HepG2 (cell line): ENCODE data around the gene AKR1A1. TPM values are rescaled to one million over a fixed set of nuclear protein-coding genes. Genes with fewer than 3 reads are reported as not detected.

Experiments used
- ISX ChIP-seq: sonication (generic); formaldehyde crosslinking; conservative IDR thresholded peaks from 2 replicates; pipeline ENCODE4 v1.5.0; 2020; ENCODE audit warnings: missing genetic modification reagents
- JDP2 ChIP-seq: sonication (generic); formaldehyde crosslinking; IDR thresholded peaks from 2 replicates; pipeline ENCODE4 v1.8.1; 2022; ENCODE audit warnings: missing genetic modification reagents, borderline replicate concordance
- JUND ChIP-seq: sonication (generic); formaldehyde crosslinking; IDR thresholded peaks from 2 replicates; pipeline ENCODE4 v1.8.0; 2022; ENCODE audit warnings: mild to moderate bottlenecking, missing genetic modification reagents
- KLF12 ChIP-seq: sonication (generic); formaldehyde crosslinking; IDR thresholded peaks from 2 replicates; pipeline ENCODE4 v1.4.0; 2020; ENCODE audit warnings: missing genetic modification reagents, borderline replicate concordance
- MBNL3 ChIP-seq: fragments of 250-450 bp; sonication (Bioruptor Pico); conservative IDR thresholded peaks from 2 replicates; pipeline ENCODE4 v1.8.0; 2022; ENCODE audit warnings: mild to moderate bottlenecking, inconsistent platforms
- MED1 ChIP-seq: sonication (generic); formaldehyde crosslinking; IDR thresholded peaks from 2 replicates; pipeline ENCODE4 v1.4.0; 2020; ENCODE audit warnings: missing genetic modification reagents
- MED13 ChIP-seq: sonication (generic); formaldehyde crosslinking; IDR thresholded peaks from 2 replicates; pipeline ENCODE4 v1.5.0; 2020; ENCODE audit warnings: missing genetic modification reagents
- MIER2 ChIP-seq: IDR thresholded peaks from 2 replicates; pipeline ENCODE4 v1.6.1; 2016; ENCODE audit warnings: missing biosample characterization, missing genetic modification reagents
- MTERF4 ChIP-seq: sonication (generic); formaldehyde crosslinking; IDR thresholded peaks from 2 replicates; pipeline ENCODE4 v1.8.0; 2023; ENCODE audit warnings: mild to moderate bottlenecking, missing genetic modification reagents
- NAIF1 ChIP-seq: sonication (generic); formaldehyde crosslinking; IDR thresholded peaks from 2 replicates; pipeline ENCODE4 v1.5.0; 2020; ENCODE audit warnings: mild to moderate bottlenecking, missing genetic modification reagents, borderline replicate concordance
- NR2F2 ChIP-seq: IDR thresholded peaks from 2 replicates; pipeline ENCODE4 v1.6.1; 2012; ENCODE audit warnings: low read depth, inconsistent platforms, borderline replicate concordance
- SIN3B ChIP-seq: fragments of 150-350 bp; IDR thresholded peaks from 2 replicates; pipeline ENCODE4 v1.6.1; 2014; ENCODE audit warnings: low read length
- TBX3 ChIP-seq: fragments of 450-650 bp; IDR thresholded peaks from 2 replicates; pipeline ENCODE4 v1.6.1; 2017; ENCODE audit warnings: antibody characterized with exemption, mild to moderate bottlenecking, inconsistent platforms, borderline replicate concordance
- TCF7 ChIP-seq: sonication (generic); IDR thresholded peaks from 2 replicates; pipeline ENCODE4 v1.6.1; 2016; ENCODE audit warnings: antibody characterized with exemption, low read depth
- THYN1 ChIP-seq: sonication (generic); formaldehyde crosslinking; IDR thresholded peaks from 2 replicates; pipeline ENCODE4 v1.8.1; 2023; ENCODE audit warnings: low read depth, mild to moderate bottlenecking, moderate library complexity, missing genetic modification reagents, borderline replicate concordance
- ZFY ChIP-seq: sonication (generic); formaldehyde crosslinking; IDR thresholded peaks from 2 replicates; pipeline ENCODE4 v1.4.0; 2020; ENCODE audit warnings: missing genetic modification reagents
- ZNF280B ChIP-seq: sonication (generic); formaldehyde crosslinking; IDR thresholded peaks from 2 replicates; pipeline ENCODE4 v1.5.0; 2020; ENCODE audit warnings: missing genetic modification reagents, mild to moderate bottlenecking, borderline replicate concordance
- ZNF350 ChIP-seq: sonication (generic); formaldehyde crosslinking; IDR thresholded peaks from 2 replicates; pipeline ENCODE4 v1.4.0; 2020; ENCODE audit warnings: mild to moderate bottlenecking, low read depth, missing genetic modification reagents, borderline replicate concordance
- ZNF552 ChIP-seq: sonication (generic); formaldehyde crosslinking; IDR thresholded peaks from 2 replicates; pipeline ENCODE4 v1.9.0; 2022; ENCODE audit warnings: missing genetic modification reagents, mild to moderate bottlenecking, borderline replicate concordance
- ZNF576 ChIP-seq: sonication (generic); formaldehyde crosslinking; IDR thresholded peaks from 2 replicates; pipeline ENCODE4 v1.4.0; 2020; ENCODE audit warnings: mild to moderate bottlenecking, missing genetic modification reagents
- ZNF660 ChIP-seq: sonication (generic); formaldehyde crosslinking; IDR thresholded peaks from 2 replicates; pipeline ENCODE4 v1.5.1; 2020; ENCODE audit warnings: mild to moderate bottlenecking, low read depth, missing genetic modification reagents, borderline replicate concordance
- ZNF687 ChIP-seq: sonication (generic); formaldehyde crosslinking; IDR thresholded peaks from 2 replicates; pipeline ENCODE4 v1.5.1; 2020; ENCODE audit warnings: mild to moderate bottlenecking, missing genetic modification reagents, moderate library complexity
- ZNF777 ChIP-seq: sonication (generic); formaldehyde crosslinking; IDR thresholded peaks from 2 replicates; pipeline ENCODE4 v1.4.0; 2020; ENCODE audit warnings: missing genetic modification reagents
- ZNF83 ChIP-seq: sonication (generic); formaldehyde crosslinking; IDR thresholded peaks from 2 replicates; pipeline ENCODE4 v1.4.0; 2020; ENCODE audit warnings: missing genetic modification reagents, mild to moderate bottlenecking, borderline replicate concordance
- polyA plus RNA-seq, 8 experiments: library from polyadenylated mRNA; depleted of rRNA in 3 of 8; stranded (reverse) in 7 of 8; unstranded in 1 of 8; fragments of >200 nt; fragmentation: Illumina TruSeq in 4 of 8; extraction: Trizol in 4 of 8; gene quantifications; 2 replicates each; pipeline versions ENCODE4 v1.2.1 to v1.2.3, GENCODE V29; 2011 to 2016; ENCODE audit warnings: low read depth in 4 of 8, missing spikeins in 1 of 8, mixed read lengths in 1 of 8; ENCODE audit not compliant: insufficient read depth in 1 of 8
- total RNA-seq, 5 experiments: library from RNA; depleted of rRNA; stranded (reverse); fragments of >200 nt; fragmentation: Illumina TruSeq; extraction: Trizol; gene quantifications; 2 replicates each; pipeline ENCODE4 v1.2.3, GENCODE V29; 2016; ENCODE audit warnings: low read depth in 1 of 5

AKR1A1 gene
- total and polyA plus RNA-seq, 2 of the 13 experiments (the other 11 are each of a cell fraction or from before 2014, with no cell fraction given) = 181 to 217 TPM

GRCh38 chr1:45584351-45585109, 33.9 kb downstream of the AKR1A1 start (continued):
- TF ChIP-seq JDP2 (CRISPR knock-in tag) (no peak), JUND (CRISPR knock-in tag) (no peak), MED1 (CRISPR knock-in tag) (0 out of 2 replicates have a peak, but pooled peaks have one; percentile 12), MIER2 (CRISPR knock-in tag) (no peak), MBNL3 (CRISPR knock-in tag) (no peak), MED13 (CRISPR knock-in tag) (peak; percentile 34; the same call in 1 of the 2 replicates), NAIF1 (no peak), ZNF552 (CRISPR knock-in tag) (no peak), NR2F2 (no peak), ZNF83 (CRISPR knock-in tag) (0 out of 2 replicates have a peak, but pooled peaks have one; percentile 11), SIN3B (0 out of 2 replicates have a peak, but pooled peaks have one; percentile 31), KLF12 (CRISPR knock-in tag) (no peak), ZNF660 (CRISPR knock-in tag) (no peak), ZNF687 (CRISPR knock-in tag) (peak; percentile 85), THYN1 (no peak), ZNF777 (CRISPR knock-in tag) (no peak; the same call in none of the 2 replicates), ISX (CRISPR knock-in tag) (0 out of 2 replicates have a peak, but pooled peaks have one; percentile 53), ZNF350 (no peak; the same call in 1 of the 2 replicates), MTERF4 (CRISPR knock-in tag) (no peak), ZNF576 (no peak; the same call in 1 of the 2 replicates), ZNF280B (CRISPR knock-in tag) (no peak), TBX3 (no peak), ZFY (no peak), TCF7 (no peak)
